ENCODE measurements around the gene FAM237B.

FAM237B gene

GRCh38 chr7:90290244-90291113, 30.6 kb downstream of the FAM237B start:
- no peak overlapping the region for H3K27ac ChIP-seq (ENCODE audit: low read length)
- no peaks in the 10 kb centered on the region for H3K4me1 ChIP-seq (ENCODE audit: control insufficient read depth, insufficient read depth, low read length)
- no peaks in the 10 kb centered on the region for H3K36me3 ChIP-seq (ENCODE audit: control insufficient read depth in 2 of 2, insufficient read depth in 2 of 2, low read length in 2 of 2)
- H3K4me3 ChIP-seq (ENCODE audit: low read length in 2 of 2) = no peak overlapping the region
- H3K27me3 ChIP-seq (ENCODE audit: control insufficient read depth in 1 of 2, insufficient read depth in 2 of 2, low read length in 2 of 2) = no peaks in the 10 kb centered on the region
- H3K9ac ChIP-seq (ENCODE audit: low read length in 2 of 2) = no peak overlapping the region
- H3K9me3 ChIP-seq (ENCODE audit: control insufficient read depth in 2 of 2, low read length in 2 of 2) = no peaks in the 10 kb centered on the region

GRCh38 chr7:90288154-90288553, 33.0 kb downstream of the FAM237B start:
- Histone ChIP-seq H3K4me1 (ENCODE audit: control insufficient read depth, insufficient read depth, low read length) (no peaks in the 10 kb centered on the region), H3K9ac (ENCODE audit: low read length in 2 of 2) (no peak overlapping the region), H3K9me3 (ENCODE audit: control insufficient read depth in 2 of 2, low read length in 2 of 2) (no peaks in the 10 kb centered on the region), H3K27me3 (ENCODE audit: control insufficient read depth in 1 of 2, insufficient read depth in 2 of 2, low read length in 2 of 2) (no peaks in the 10 kb centered on the region), H3K4me3 (ENCODE audit: low read length in 2 of 2) (no peak overlapping the region), H3K36me3 (ENCODE audit: control insufficient read depth in 2 of 2, insufficient read depth in 2 of 2, low read length in 2 of 2) (no peaks in the 10 kb centered on the region), H3K27ac (ENCODE audit: low read length) (no peak overlapping the region)

GRCh38 chr7:90276033-90276728, 44.9 kb downstream of the FAM237B start:
- H3K27me3 ChIP-seq (ENCODE audit: control insufficient read depth in 1 of 2, insufficient read depth in 2 of 2, low read length in 2 of 2) = no peaks in the 10 kb centered on the region
- H3K9ac ChIP-seq (ENCODE audit: low read length in 2 of 2) = no peak overlapping the region
- H3K4me1 ChIP-seq (ENCODE audit: control insufficient read depth, insufficient read depth, low read length) = no peaks in the 10 kb centered on the region
- no peaks in the 10 kb centered on the region for H3K9me3 ChIP-seq (ENCODE audit: control insufficient read depth in 2 of 2, low read length in 2 of 2)
- no peak overlapping the region for H3K27ac ChIP-seq (ENCODE audit: low read length)
- H3K36me3 ChIP-seq (ENCODE audit: control insufficient read depth in 2 of 2, insufficient read depth in 2 of 2, low read length in 2 of 2) = peaks cover 0 to 3% of the 10 kb centered on the region in 2 donors
- H3K4me3 ChIP-seq (ENCODE audit: low read length in 2 of 2) = no peak overlapping the region

- no peaks in the 10 kb centered on the region for H3K36me3 ChIP-seq (ENCODE audit: control insufficient read depth in 2 of 2, insufficient read depth in 2 of 2, low read length in 2 of 2)
- no peaks in the 10 kb centered on the region for H3K9me3 ChIP-seq (ENCODE audit: control insufficient read depth in 2 of 2, low read length in 2 of 2)
- no peak overlapping the region for H3K4me3 ChIP-seq (ENCODE audit: low read length in 2 of 2)
- H3K27me3 ChIP-seq (ENCODE audit: control insufficient read depth in 1 of 2, insufficient read depth in 2 of 2, low read length in 2 of 2) = no peaks in the 10 kb centered on the region
- no peaks in the 10 kb centered on the region for H3K4me1 ChIP-seq (ENCODE audit: control insufficient read depth, insufficient read depth, low read length)
- H3K9ac ChIP-seq (ENCODE audit: low read length in 2 of 2) = no peak overlapping the region
- no peak overlapping the region for H3K27ac ChIP-seq (ENCODE audit: low read length)
Observed at GRCh38 chr7:90274161-90274560, 46.9 kb downstream of the FAM237B start.

GRCh38 chr7:90272242-90272641, 48.9 kb downstream of the FAM237B start:
- Histone ChIP-seq H3K36me3 (ENCODE audit: control insufficient read depth in 2 of 2, insufficient read depth in 2 of 2, low read length in 2 of 2) (no peaks in the 10 kb centered on the region), H3K4me3 (ENCODE audit: low read length in 2 of 2) (no peak overlapping the region), H3K27me3 (ENCODE audit: control insufficient read depth in 1 of 2, insufficient read depth in 2 of 2, low read length in 2 of 2) (no peaks in the 10 kb centered on the region), H3K4me1 (ENCODE audit: control insufficient read depth, insufficient read depth, low read length) (no peaks in the 10 kb centered on the region), H3K27ac (ENCODE audit: low read length) (no peak overlapping the region), H3K9me3 (ENCODE audit: control insufficient read depth in 2 of 2, low read length in 2 of 2) (no peaks in the 10 kb centered on the region), H3K9ac (ENCODE audit: low read length in 2 of 2) (no peak overlapping the region)

GRCh38 chr7:90271753-90272152, 49.4 kb downstream of the FAM237B start:
- Histone ChIP-seq H3K27ac (ENCODE audit: low read length) (no peak overlapping the region), H3K4me3 (ENCODE audit: low read length in 2 of 2) (no peak overlapping the region), H3K4me1 (ENCODE audit: control insufficient read depth, insufficient read depth, low read length) (no peaks in the 10 kb centered on the region), H3K36me3 (ENCODE audit: control insufficient read depth in 2 of 2, insufficient read depth in 2 of 2, low read length in 2 of 2) (no peaks in the 10 kb centered on the region), H3K9me3 (ENCODE audit: control insufficient read depth in 2 of 2, low read length in 2 of 2) (no peaks in the 10 kb centered on the region), H3K27me3 (ENCODE audit: control insufficient read depth in 1 of 2, insufficient read depth in 2 of 2, low read length in 2 of 2) (no peaks in the 10 kb centered on the region), H3K9ac (ENCODE audit: low read length in 2 of 2) (no peak overlapping the region)

GRCh38 chr7:90270431-90271178, 50.5 kb downstream of the FAM237B start:
- Histone ChIP-seq H3K36me3 (ENCODE audit: control insufficient read depth in 2 of 2, insufficient read depth in 2 of 2, low read length in 2 of 2) (no peaks in the 10 kb centered on the region), H3K4me3 (ENCODE audit: low read length in 2 of 2) (no peak overlapping the region), H3K9me3 (ENCODE audit: control insufficient read depth in 2 of 2, low read length in 2 of 2) (no peaks in the 10 kb centered on the region), H3K4me1 (ENCODE audit: control insufficient read depth, insufficient read depth, low read length) (no peaks in the 10 kb centered on the region), H3K27ac (ENCODE audit: low read length) (no peak overlapping the region), H3K27me3 (ENCODE audit: control insufficient read depth in 1 of 2, insufficient read depth in 2 of 2, low read length in 2 of 2) (no peaks in the 10 kb centered on the region), H3K9ac (ENCODE audit: low read length in 2 of 2) (no peak overlapping the region)

- no peaks in the 10 kb centered on the region for H3K27me3 ChIP-seq (ENCODE audit: control insufficient read depth in 1 of 2, insufficient read depth in 2 of 2, low read length in 2 of 2)
- no peaks in the 10 kb centered on the region for H3K4me1 ChIP-seq (ENCODE audit: control insufficient read depth, insufficient read depth, low read length)
- H3K4me3 ChIP-seq (ENCODE audit: low read length in 2 of 2) = no peak overlapping the region
- H3K36me3 ChIP-seq (ENCODE audit: control insufficient read depth in 2 of 2, insufficient read depth in 2 of 2, low read length in 2 of 2) = no peaks in the 10 kb centered on the region
- no peaks in the 10 kb centered on the region for H3K9me3 ChIP-seq (ENCODE audit: control insufficient read depth in 2 of 2, low read length in 2 of 2)
- H3K9ac ChIP-seq (ENCODE audit: low read length in 2 of 2) = no peak overlapping the region
- H3K27ac ChIP-seq (ENCODE audit: low read length) = no peak overlapping the region
Observed at GRCh38 chr7:90269163-90269562, 51.9 kb downstream of the FAM237B start.

GRCh38 chr7:90267263-90267858, 53.7 kb downstream of the FAM237B start:
- no peak overlapping the region for H3K9ac ChIP-seq (ENCODE audit: low read length in 2 of 2)
- H3K27me3 ChIP-seq (ENCODE audit: control insufficient read depth in 1 of 2, insufficient read depth in 2 of 2, low read length in 2 of 2) = no peaks in the 10 kb centered on the region
- H3K27ac ChIP-seq (ENCODE audit: low read length) = no peak overlapping the region
- H3K9me3 ChIP-seq (ENCODE audit: control insufficient read depth in 2 of 2, low read length in 2 of 2) = no peaks in the 10 kb centered on the region
- no peaks in the 10 kb centered on the region for H3K4me1 ChIP-seq (ENCODE audit: control insufficient read depth, insufficient read depth, low read length)
- H3K36me3 ChIP-seq (ENCODE audit: control insufficient read depth in 2 of 2, insufficient read depth in 2 of 2, low read length in 2 of 2) = no peaks in the 10 kb centered on the region
- H3K4me3 ChIP-seq (ENCODE audit: low read length in 2 of 2) = no peak overlapping the region

GRCh38 chr7:90266808-90267207, 54.3 kb downstream of the FAM237B start:
- Histone ChIP-seq H3K9ac (ENCODE audit: low read length in 2 of 2) (no peak overlapping the region), H3K27me3 (ENCODE audit: control insufficient read depth in 1 of 2, insufficient read depth in 2 of 2, low read length in 2 of 2) (no peaks in the 10 kb centered on the region), H3K27ac (ENCODE audit: low read length) (no peak overlapping the region), H3K9me3 (ENCODE audit: control insufficient read depth in 2 of 2, low read length in 2 of 2) (no peaks in the 10 kb centered on the region), H3K4me1 (ENCODE audit: control insufficient read depth, insufficient read depth, low read length) (no peaks in the 10 kb centered on the region), H3K4me3 (ENCODE audit: low read length in 2 of 2) (no peak overlapping the region), H3K36me3 (ENCODE audit: control insufficient read depth in 2 of 2, insufficient read depth in 2 of 2, low read length in 2 of 2) (no peaks in the 10 kb centered on the region)
